Endothelial cell of umbilical vein (primary cell): ENCODE results near the gene VSIR.

Experiments used
- CTCF ChIP-seq, 2 donors: IDR thresholded peaks; 1 replicate in 1 of 2; 2 replicates in 1 of 2; pipeline ENCODE4 v1.5.1; 2011; ENCODE audit warnings: low read length in 2 of 2, mild to moderate bottlenecking in 2 of 2, moderate library complexity in 2 of 2, control low read depth in 1 of 2, inconsistent platforms in 1 of 2, low read depth in 1 of 2; ENCODE audit not compliant: insufficient read depth in 1 of 2; ENCODE audit errors: extremely low read depth in 1 of 2
- EZH2 ChIP-seq: IDR thresholded peaks from 2 replicates; pipeline ENCODE4 v1.6.1; 2012; ENCODE audit warnings: borderline replicate concordance, low read depth, mild to moderate bottlenecking, moderate library complexity, low read length, inconsistent platforms; ENCODE audit not compliant: severe bottlenecking
- JUN ChIP-seq: IDR thresholded peaks from 2 replicates; pipeline ENCODE4 v1.6.1; 2011; ENCODE audit warnings: borderline replicate concordance, low read depth; ENCODE audit not compliant: insufficient read length, insufficient read depth
- POLR2A ChIP-seq: IDR thresholded peaks from 2 replicates; pipeline ENCODE4 v1.6.1; 2012; ENCODE audit warnings: low read depth, mild to moderate bottlenecking, control low read depth, low read length

GRCh38 chr10:71740069-71740653 is 33.2 kb downstream of the VSIR start:
- TF ChIP-seq CTCF (IDR thresholded peaks at IDR 0.05; ENCODE audit: extremely low read depth in 1 of 2, insufficient read depth in 1 of 2, low read depth in 1 of 2, low read length in 2 of 2) (no peak), POLR2A (no peak), EZH2 (no peak), JUN (no peak)
